Neural progenitor cell (in vitro differentiated cells): ENCODE data around the gene C10orf71. TPM values are rescaled to one million over a fixed set of nuclear protein-coding genes. Genes with fewer than 3 reads are reported as not detected.

Source experiments
- DNase-seq: peaks from one replicate; pipeline ENCODE4 v3.0.0-alpha.2; 2016; ENCODE audit warnings: low spot score
- H2AFZ ChIP-seq: fragments of 200-600 bp; sonication (generic); replicated peaks from 2 replicates; pipeline ENCODE4 v1.6.1; 2016; ENCODE audit warnings: antibody characterized with exemption
- H3F3A ChIP-seq: fragments of 200-600 bp; sonication (generic); 2 replicates; pipeline ENCODE4 v1.6.1; 2016; ENCODE audit warnings: antibody characterized with exemption, low read depth
- H3K27ac ChIP-seq: fragments of 200-600 bp; sonication (generic); 2 replicates; pipeline ENCODE4 v1.5.1; 2016; ENCODE audit warnings: mild to moderate bottlenecking
- H3K27me3 ChIP-seq: fragments of 200-600 bp; sonication (generic); 2 replicates; pipeline ENCODE4 v1.6.1; 2016; ENCODE audit warnings: mild to moderate bottlenecking, moderate library complexity
- H3K36me3 ChIP-seq: fragments of 200-600 bp; sonication (generic); 2 replicates; pipeline ENCODE4 v1.5.1; 2016
- H3K4me1 ChIP-seq: fragments of 200-600 bp; sonication (generic); 2 replicates; pipeline ENCODE4 v1.6.1; 2016; ENCODE audit warnings: mixed run types
- H3K4me2 ChIP-seq: fragments of 200-600 bp; sonication (generic); 2 replicates; pipeline ENCODE4 v1.6.1; 2016
- H3K4me3 ChIP-seq: fragments of 200-600 bp; sonication (generic); 2 replicates; pipeline ENCODE4 v1.5.1; 2016
- H3K79me2 ChIP-seq: fragments of 200-600 bp; sonication (generic); 2 replicates; pipeline ENCODE4 v1.6.1; 2016; ENCODE audit warnings: low read depth
- H3K9ac ChIP-seq: fragments of 200-600 bp; sonication (generic); 2 replicates; pipeline ENCODE4 v1.6.1; 2016
- H3K9me3 ChIP-seq: fragments of 200-600 bp; sonication (generic); 2 replicates; pipeline ENCODE4 v1.5.1; 2016; ENCODE audit warnings: low read depth
- H4K20me1 ChIP-seq: fragments of 200-600 bp; sonication (generic); 2 replicates; pipeline ENCODE4 v1.6.1; 2016; ENCODE audit warnings: low read depth
- H3K27ac Mint-ChIP-seq: 3 replicates; pipeline ENCODE4 v1.8.0; 2021; ENCODE audit warnings: mixed read lengths
- H3K27me3 Mint-ChIP-seq: 2 replicates; pipeline ENCODE4 v1.8.0; 2022; ENCODE audit warnings: low read depth, mild to moderate bottlenecking, inconsistent platforms, moderate library complexity, mixed read lengths; ENCODE audit not compliant: insufficient read depth
- H3K36me3 Mint-ChIP-seq: 3 replicates; pipeline ENCODE4 v1.8.0; 2021; ENCODE audit warnings: mixed read lengths
- H3K4me1 Mint-ChIP-seq: 3 replicates; pipeline ENCODE4 v1.8.0; 2021; ENCODE audit warnings: mixed read lengths
- H3K4me3 Mint-ChIP-seq: 3 replicates; pipeline ENCODE4 v1.8.0; 2021; ENCODE audit warnings: mild to moderate bottlenecking, moderate library complexity, mixed read lengths
- H3K9me3 Mint-ChIP-seq: 3 replicates; pipeline ENCODE4 v1.8.0; 2020; ENCODE audit warnings: mixed read lengths
- CTCF ChIP-seq: fragments of 200-600 bp; sonication (generic); IDR thresholded peaks from 2 replicates; pipeline ENCODE4 v1.5.1; 2017; ENCODE audit warnings: antibody characterized with exemption, mild to moderate bottlenecking
- EZH2 ChIP-seq: fragments of 200-600 bp; sonication (generic); IDR thresholded peaks from 2 replicates; pipeline ENCODE4 v1.6.1; 2017; ENCODE audit warnings: antibody characterized with exemption, mild to moderate bottlenecking, moderate library complexity
- EZH2phosphoT487 ChIP-seq: fragments of 200-600 bp; sonication (generic); IDR thresholded peaks from 2 replicates; pipeline ENCODE4 v1.6.1; 2017; ENCODE audit warnings: antibody characterized with exemption
- total RNA-seq: library from RNA; depleted of rRNA; stranded (reverse); fragments of >200 nt; gene quantifications from 2 replicates; pipeline ENCODE4 v1.2.3, GENCODE V29; 2015; ENCODE audit warnings: low replicate concordance

The C10orf71 gene
- total RNA-seq, 1 donor from 2014 or later = not detected

- Histone ChIP-seq H3K9me3 (peaks cover 9% of the 10 kb centered on the region), H3K4me3 (no peak overlapping the region), H3K4me2 (no peak overlapping the region), H4K20me1 (no peaks in the 10 kb centered on the region), H2AFZ (no peak overlapping the region), H3K36me3 (no peaks in the 10 kb centered on the region), H3K27me3 (no peaks in the 10 kb centered on the region), H3F3A (no peaks in the 10 kb centered on the region), H3K4me1 (no peaks in the 10 kb centered on the region), H3K79me2 (no peaks in the 10 kb centered on the region), H3K9ac (no peak overlapping the region), H3K27ac (no peak overlapping the region)
- H3K36me3 Mint-ChIP-seq = no peaks in the 10 kb centered on the region
- TF ChIP-seq EZH2 = no peak
- H3K4me1 Mint-ChIP-seq = no peaks in the 10 kb centered on the region
- no peak for DNase-seq
- H3K4me3 Mint-ChIP-seq = no peak overlapping the region
- H3K9me3 Mint-ChIP-seq = peaks cover 23% of the 10 kb centered on the region
- H3K27ac Mint-ChIP-seq = no peak overlapping the region
- H3K27me3 Mint-ChIP-seq = peaks cover 4% of the 10 kb centered on the region
Measured at GRCh38 chr10:49270565-49270964, 28.4 kb upstream of the C10orf71 start.

- Histone ChIP-seq H3K9ac (no peak overlapping the region), H3F3A (no peaks in the 10 kb centered on the region), H4K20me1 (no peaks in the 10 kb centered on the region), H3K79me2 (no peaks in the 10 kb centered on the region), H3K4me3 (no peak overlapping the region), H3K9me3 (peaks cover 4% of the 10 kb centered on the region), H3K36me3 (no peaks in the 10 kb centered on the region), H3K27me3 (no peaks in the 10 kb centered on the region), H3K4me2 (no peak overlapping the region), H2AFZ (no peak overlapping the region), H3K27ac (no peak overlapping the region), H3K4me1 (no peaks in the 10 kb centered on the region)
- Mint-ChIP-seq H3K36me3 (no peaks in the 10 kb centered on the region), H3K4me3 (no peak overlapping the region), H3K27ac (no peak overlapping the region), H3K9me3 (peaks cover 15% of the 10 kb centered on the region), H3K27me3 (peaks cover 4% of the 10 kb centered on the region), H3K4me1 (no peaks in the 10 kb centered on the region)
- no peak for DNase-seq
- no peak for TF ChIP-seq CTCF
- no peak for TF ChIP-seq EZH2phosphoT487
- TF ChIP-seq EZH2 = no peak
Measured at GRCh38 chr10:49271346-49271745, 27.6 kb upstream of the C10orf71 start.

GRCh38 chr10:49272251-49273081 lies 26.5 kb upstream of the C10orf71 start:
- no peak overlapping the region for H2AFZ ChIP-seq
- H3K79me2 ChIP-seq = no peaks in the 10 kb centered on the region
- H3K4me2 ChIP-seq = no peak overlapping the region
- H3K4me1 Mint-ChIP-seq = no peaks in the 10 kb centered on the region
- peaks cover 4% of the 10 kb centered on the region for H3K27me3 Mint-ChIP-seq
- H4K20me1 ChIP-seq = no peaks in the 10 kb centered on the region
- no peaks in the 10 kb centered on the region for H3K4me1 ChIP-seq
- H3K27me3 ChIP-seq = no peaks in the 10 kb centered on the region
- no peaks in the 10 kb centered on the region for H3K36me3 Mint-ChIP-seq
- H3K9me3 ChIP-seq = no peaks in the 10 kb centered on the region
- TF ChIP-seq EZH2 = no peak
- no peak for TF ChIP-seq CTCF
- no peak for TF ChIP-seq EZH2phosphoT487
- no peak overlapping the region for H3K4me3 ChIP-seq
- H3K4me3 Mint-ChIP-seq = no peak overlapping the region
- no peak overlapping the region for H3K27ac ChIP-seq
- no peaks in the 10 kb centered on the region for H3F3A ChIP-seq
- DNase-seq = no peak
- no peak overlapping the region for H3K9ac ChIP-seq
- no peaks in the 10 kb centered on the region for H3K36me3 ChIP-seq
- peaks cover 9% of the 10 kb centered on the region for H3K9me3 Mint-ChIP-seq
- H3K27ac Mint-ChIP-seq = no peak overlapping the region

GRCh38 chr10:49273082-49273465 lies 25.9 kb upstream of the C10orf71 start:
- Mint-ChIP-seq H3K4me3 (no peak overlapping the region), H3K9me3 (peaks cover 3% of the 10 kb centered on the region), H3K36me3 (no peaks in the 10 kb centered on the region), H3K27me3 (peaks cover 4% of the 10 kb centered on the region), H3K27ac (no peak overlapping the region), H3K4me1 (no peaks in the 10 kb centered on the region)
- Histone ChIP-seq H4K20me1 (no peaks in the 10 kb centered on the region), H3K9ac (no peak overlapping the region), H3K79me2 (no peaks in the 10 kb centered on the region), H3K4me3 (no peak overlapping the region), H3K4me2 (no peak overlapping the region), H3F3A (no peaks in the 10 kb centered on the region), H3K4me1 (peaks cover 3% of the 10 kb centered on the region), H3K9me3 (no peaks in the 10 kb centered on the region), H2AFZ (no peak overlapping the region), H3K27me3 (no peaks in the 10 kb centered on the region), H3K27ac (no peak overlapping the region), H3K36me3 (no peaks in the 10 kb centered on the region)
- TF ChIP-seq EZH2phosphoT487 = no peak
- TF ChIP-seq CTCF = no peak
- TF ChIP-seq EZH2 = no peak
- no peak for DNase-seq
